Lung microvascular endothelial cell (primary cell): ENCODE data around the gene LRP8. TPM values are rescaled to one million over a fixed set of nuclear protein-coding genes. Genes with fewer than 3 reads are reported as not detected.

Experiments
- DNase-seq, 2 donors: peaks; one replicate each; pipeline versions ENCODE4 v3.0.0 to v3.0.0-alpha.2; 2010; ENCODE audit warnings: low read depth in 2 of 2
- total RNA-seq: library from RNA; depleted of rRNA; stranded (reverse); fragments of >200 nt; gene quantifications from 2 replicates; pipeline ENCODE4 v1.2.1, GENCODE V29; 2014

Gene LRP8
- total RNA-seq, 1 donor from 2014 or later = 7.7 TPM

- DNase-seq = no peak
Measured at GRCh38 chr1:53262000-53262399, 65.9 kb downstream of the LRP8 start.

GRCh38 chr1:53260631-53261247 lies 67.1 kb downstream of the LRP8 start:
- DNase-seq = no peak

GRCh38 chr1:53259932-53260331 lies 67.9 kb downstream of the LRP8 start:
- DNase-seq = no peak

- no peak for DNase-seq
Measured at GRCh38 chr1:53258216-53258615, 69.7 kb downstream of the LRP8 start.

GRCh38 chr1:53257454-53258081 lies 70.3 kb downstream of the LRP8 start:
- DNase-seq = no peak

- DNase-seq = no peak
Measured at GRCh38 chr1:53256511-53257453, 71.1 kb downstream of the LRP8 start.

GRCh38 chr1:53255031-53255430 lies 72.8 kb downstream of the LRP8 start:
- no peak for DNase-seq

GRCh38 chr1:53254011-53254640 lies 73.7 kb downstream of the LRP8 start:
- peak in 1 of 2 donors; percentile 16 for DNase-seq

- DNase-seq = no peak
Measured at GRCh38 chr1:53250325-53250724, 77.5 kb downstream of the LRP8 start.

GRCh38 chr1:53249706-53250105 lies 78.2 kb downstream of the LRP8 start:
- no peak for DNase-seq

- DNase-seq = no peak
Measured at GRCh38 chr1:53246261-53247134, 81.4 kb downstream of the LRP8 start.

- DNase-seq = peak; percentile 13 to 61
Measured at GRCh38 chr1:53244141-53244540, 83.7 kb downstream of the LRP8 start.

GRCh38 chr1:53242381-53242780 lies 85.5 kb downstream of the LRP8 start:
- no peak for DNase-seq

GRCh38 chr1:53241828-53242227 lies 86.0 kb downstream of the LRP8 start:
- no peak for DNase-seq

GRCh38 chr1:53238197-53239155 lies 89.4 kb downstream of the LRP8 start, which contains the start of gene MAGOH:
Gene MAGOH (minus strand): TSS chr1:53238518. CDS start chr1:53238448, 70 bp downstream.
- peak; percentile 95 to 96 for DNase-seq

- no peak for DNase-seq
Measured at GRCh38 chr1:53237638-53238037, 90.2 kb downstream of the LRP8 start.

- DNase-seq = no peak
Measured at GRCh38 chr1:53220962-53221286, 106.9 kb downstream of the LRP8 start.

GRCh38 chr1:53220171-53220961 lies 107.5 kb downstream of the LRP8 start, which contains the start of gene CZIB:
Gene CZIB (minus strand): TSS chr1:53220634. CDS start chr1:53220575, 59 bp downstream.
- DNase-seq = peak; percentile 91 to 92

- no peak for DNase-seq
Measured at GRCh38 chr1:53219711-53220110, 108.2 kb downstream of the LRP8 start.
